ENCODE data around the gene ABLIM2.

Gene ABLIM2

GRCh38 chr4:8158710-8159536, at the start of gene ABLIM2:
TSS of gene ABLIM2 (minus strand) at chr4:8158813. CDS start at chr4:8158689, 124 bp downstream.
- DNase-seq = peak; percentile 64

GRCh38 chr4:8207314-8207713, 48.7 kb upstream of the ABLIM2 start:
- DNase-seq = no peak

GRCh38 chr4:8205749-8206611, 47.4 kb upstream of the ABLIM2 start:
- no peak for DNase-seq

GRCh38 chr4:8205241-8205707, 46.7 kb upstream of the ABLIM2 start:
- DNase-seq = no peak

GRCh38 chr4:8204576-8205227, 46.1 kb upstream of the ABLIM2 start:
- no peak for DNase-seq

- DNase-seq = no peak
Observed at GRCh38 chr4:8203817-8204216, 45.2 kb upstream of the ABLIM2 start.

GRCh38 chr4:8203052-8203401, 44.4 kb upstream of the ABLIM2 start:
- no peak for DNase-seq

GRCh38 chr4:8202108-8203051, 43.8 kb upstream of the ABLIM2 start:
- no peak for DNase-seq

GRCh38 chr4:8201321-8201781, 42.7 kb upstream of the ABLIM2 start:
- DNase-seq = no peak

- no peak for DNase-seq
Observed at GRCh38 chr4:8200302-8200975, 41.8 kb upstream of the ABLIM2 start.

GRCh38 chr4:8199594-8200301, 41.1 kb upstream of the ABLIM2 start:
- DNase-seq = no peak

GRCh38 chr4:8198906-8199593, 40.4 kb upstream of the ABLIM2 start, which contains the start of gene SH3TC1:
TSS of gene SH3TC1 (plus strand) at chr4:8199290. CDS start at chr4:8205195, 5,905 bp downstream.
- no peak for DNase-seq

- DNase-seq = no peak
Observed at GRCh38 chr4:8198206-8198905, 39.7 kb upstream of the ABLIM2 start.

GRCh38 chr4:8197521-8197920, 38.9 kb upstream of the ABLIM2 start:
- no peak for DNase-seq

GRCh38 chr4:8195841-8196458, 37.3 kb upstream of the ABLIM2 start:
- DNase-seq = no peak

GRCh38 chr4:8195431-8195830, 36.8 kb upstream of the ABLIM2 start:
- no peak for DNase-seq

- DNase-seq = no peak
Observed at GRCh38 chr4:8194306-8195242, 36.0 kb upstream of the ABLIM2 start.
